Activated CD8-positive, alpha-beta memory T cell treated with anti-CD3 and anti-CD28 coated beads, Interleukin-2, amount 50 U/mL, for 4 hours (primary cell): Measurements from ENCODE around the gene PAK2.
"Not testable (repeated sequence)": the region's sequence is repeated elsewhere in the genome, so short reads cannot be mapped to it uniquely, and the experiment has no call there.

Experiments used
- DNase-seq: peaks from one replicate; pipeline ENCODE4 v3.0.0-alpha.2; 2020

PAK2 gene

GRCh38 chr3:196737655-196738054 is 2.0 kb upstream of the PAK2 start:
- no peak for DNase-seq

DNA sequence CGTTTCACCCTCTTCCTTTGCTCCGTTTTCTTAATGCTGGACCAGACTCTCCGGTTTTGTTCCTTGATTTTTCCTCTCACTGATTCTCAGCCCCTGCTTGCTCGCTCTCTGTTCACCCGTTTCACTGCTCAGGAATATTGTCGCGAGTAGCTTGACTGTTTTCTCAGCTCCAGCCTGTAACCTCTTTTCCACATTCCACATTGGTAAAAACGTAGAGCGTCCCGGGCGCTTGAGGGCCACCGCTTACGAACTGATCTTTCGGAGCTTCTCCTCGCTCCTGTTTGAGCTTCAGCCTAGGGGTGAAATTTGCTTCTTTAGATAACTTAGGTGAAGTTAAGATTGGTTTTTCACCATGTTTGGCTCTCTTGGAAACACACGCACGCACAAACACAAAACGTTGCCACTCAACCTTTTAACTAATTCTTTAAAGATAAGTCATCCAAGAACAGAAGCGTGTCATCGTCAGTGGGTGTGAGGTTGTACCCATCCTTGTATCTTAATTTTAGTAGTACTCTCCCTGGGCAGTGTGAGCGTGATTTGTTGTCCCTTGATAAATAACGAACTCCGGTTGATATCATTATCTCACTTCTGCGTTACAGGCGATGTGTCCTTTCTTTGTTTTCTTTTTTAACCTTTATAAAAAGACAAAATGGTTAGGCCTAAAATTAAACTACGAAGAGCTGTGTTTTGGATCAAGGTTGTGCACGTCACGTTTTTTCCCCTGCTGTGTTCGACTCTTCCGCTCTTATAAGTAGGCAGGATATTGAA is 1.0 kb downstream of the PAK2 start:
- peak; percentile 42 for DNase-seq

- DNase-seq, result no peak
These were observed 1.7 kb downstream of the PAK2 start for GRCh38 chr3:196741249-196741889.

- not testable (repeated sequence) for DNase-seq
These were observed 3.9 kb downstream of the PAK2 start for GRCh38 chr3:196743569-196743968.

DNA sequence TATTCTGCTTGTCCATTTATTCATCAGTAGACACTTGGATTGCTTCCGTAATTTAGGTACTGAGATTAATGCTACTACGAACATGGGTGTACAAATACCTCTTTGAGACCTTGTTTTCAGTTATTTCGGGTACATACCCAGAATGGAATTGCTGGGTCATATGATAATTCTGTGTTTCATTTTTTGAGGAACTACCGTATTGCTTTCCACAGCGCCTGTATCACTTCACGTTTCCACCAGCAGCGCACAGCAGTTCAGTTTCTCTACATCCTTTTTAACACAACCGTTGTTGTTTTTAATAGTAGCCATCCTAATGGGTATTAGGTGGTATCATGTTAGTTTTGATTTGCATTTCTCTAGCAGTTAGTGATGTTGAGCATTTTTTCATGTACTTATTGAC is 9.5 kb downstream of the PAK2 start:
- no peak for DNase-seq

- DNase-seq, result no peak
These were observed 13.5 kb downstream of the PAK2 start for GRCh38 chr3:196753201-196753600.

DNA sequence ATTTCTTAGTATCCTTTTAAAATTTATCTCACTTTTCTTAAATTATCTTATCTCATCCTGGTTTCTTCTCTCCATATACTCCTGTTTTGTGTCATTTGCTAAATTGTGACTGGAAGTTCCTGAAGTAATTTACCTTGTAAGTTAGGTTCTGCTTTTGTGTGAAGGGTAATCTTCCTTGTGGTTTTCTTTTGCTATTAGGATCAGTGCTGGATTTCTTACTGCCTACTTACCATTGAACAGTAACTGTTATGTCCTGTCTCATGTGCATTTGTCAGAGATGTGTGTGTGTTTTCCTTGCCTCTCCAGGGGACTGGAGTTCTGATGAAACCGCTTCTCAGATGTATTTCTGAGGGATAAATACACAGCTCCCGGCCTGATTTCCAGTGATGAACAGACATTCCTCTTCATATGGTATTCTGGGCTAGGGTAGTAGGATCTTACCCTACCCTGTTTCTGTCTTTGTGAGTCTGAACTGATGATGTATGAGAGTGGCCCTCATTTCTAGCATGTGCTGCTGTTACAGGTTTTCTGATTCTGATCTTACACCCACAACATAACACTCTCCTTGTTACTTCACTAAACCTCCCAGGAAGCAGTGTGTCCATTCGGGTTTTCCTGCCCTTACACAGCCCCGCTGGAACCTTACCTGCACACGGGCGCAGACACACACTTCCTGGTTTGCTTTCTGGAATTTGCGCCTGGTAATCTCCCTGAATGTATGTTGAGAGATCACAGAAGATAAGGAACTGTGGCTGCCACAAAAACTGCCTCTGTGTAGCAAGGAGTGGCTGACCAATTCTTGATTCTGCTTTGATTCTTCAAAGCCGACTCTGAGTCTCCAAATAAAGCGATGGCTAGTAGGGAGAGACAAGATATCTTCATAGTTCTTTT is 14.7 kb downstream of the PAK2 start:
- DNase-seq, result no peak

- DNase-seq, result no peak
These were observed 17.1 kb downstream of the PAK2 start for GRCh38 chr3:196756732-196757131.

DNA sequence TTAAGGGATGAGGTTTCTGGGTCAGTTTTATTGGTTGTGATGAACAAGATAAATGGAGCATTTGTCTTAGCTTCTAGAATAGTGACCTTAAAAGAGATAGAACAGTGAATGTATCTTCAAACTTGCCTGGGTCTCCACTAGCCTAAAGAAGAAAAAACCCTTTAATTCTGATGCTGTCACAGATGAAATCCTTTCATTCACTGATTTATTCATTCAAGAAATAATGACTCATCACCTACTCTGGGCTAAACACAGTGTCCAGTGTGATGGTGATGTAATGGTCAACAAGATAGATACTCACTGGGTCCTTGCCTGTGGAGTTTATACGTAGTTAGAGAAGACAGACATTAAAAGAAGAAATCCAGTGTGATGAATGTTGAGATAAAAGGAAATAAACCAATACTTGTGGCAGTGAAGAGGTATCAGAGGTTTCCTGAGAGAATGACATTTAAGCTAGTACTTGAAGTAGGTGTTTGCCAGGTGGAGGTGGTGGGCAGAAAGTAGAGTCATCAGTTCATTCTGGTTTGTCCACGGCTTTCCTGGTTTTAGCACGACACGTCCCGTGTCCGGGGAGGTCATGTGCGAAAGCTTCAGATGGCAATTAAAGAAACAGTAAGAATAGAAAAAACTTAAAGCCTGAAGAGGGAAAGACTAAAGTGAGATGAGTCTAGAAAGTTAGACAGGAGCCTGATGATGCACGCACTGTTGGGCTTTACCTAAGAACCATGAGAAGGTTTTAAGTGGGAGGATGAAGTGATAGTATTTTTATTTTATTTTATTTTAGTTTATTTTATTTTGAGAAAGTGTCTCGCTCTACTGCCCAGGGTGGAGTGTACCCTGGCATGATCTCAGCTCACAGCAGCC is 18.5 kb downstream of the PAK2 start:
- DNase-seq, result no peak

DNA sequence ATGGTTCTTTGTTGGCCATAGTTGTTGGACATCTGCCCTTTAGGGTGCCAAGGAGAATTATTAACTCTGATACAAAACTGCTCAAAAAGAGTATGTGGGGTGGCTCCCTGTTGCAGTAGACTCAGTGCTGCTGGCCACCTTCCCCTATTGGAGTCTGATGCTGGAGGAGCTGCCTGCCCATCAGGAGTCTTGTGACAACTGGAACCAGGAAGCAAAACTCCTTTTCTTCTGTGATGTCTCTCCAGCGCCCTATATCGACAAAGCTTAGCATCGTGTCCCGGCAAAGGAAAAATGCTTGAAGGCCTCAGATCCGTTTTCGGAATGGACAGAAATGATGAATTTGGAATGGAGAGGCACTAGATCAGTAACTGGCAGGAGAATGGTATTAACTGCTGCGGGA is 23.5 kb downstream of the PAK2 start:
- no peak for DNase-seq

DNA sequence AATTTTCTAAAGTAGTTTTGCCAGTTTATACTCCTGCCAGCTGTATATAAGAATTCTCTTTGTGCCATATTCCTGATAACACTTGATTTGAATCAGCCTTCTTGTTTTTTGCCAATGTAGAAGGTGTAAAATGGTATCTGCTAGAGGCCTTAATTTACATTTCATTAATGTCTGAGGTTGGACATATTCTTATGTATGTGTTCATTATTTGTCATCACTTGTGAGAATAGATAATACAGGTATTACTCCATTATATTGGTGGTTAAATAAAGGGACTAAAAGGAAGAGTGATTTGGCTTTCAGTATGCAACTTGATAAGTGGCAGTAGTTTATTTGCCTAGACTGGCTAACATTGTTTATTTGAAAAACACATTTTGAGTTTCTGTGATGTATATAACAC is 25.8 kb downstream of the PAK2 start:
- no peak for DNase-seq

- no peak for DNase-seq
These were observed 31.4 kb downstream of the PAK2 start for GRCh38 chr3:196771067-196771466.

DNA sequence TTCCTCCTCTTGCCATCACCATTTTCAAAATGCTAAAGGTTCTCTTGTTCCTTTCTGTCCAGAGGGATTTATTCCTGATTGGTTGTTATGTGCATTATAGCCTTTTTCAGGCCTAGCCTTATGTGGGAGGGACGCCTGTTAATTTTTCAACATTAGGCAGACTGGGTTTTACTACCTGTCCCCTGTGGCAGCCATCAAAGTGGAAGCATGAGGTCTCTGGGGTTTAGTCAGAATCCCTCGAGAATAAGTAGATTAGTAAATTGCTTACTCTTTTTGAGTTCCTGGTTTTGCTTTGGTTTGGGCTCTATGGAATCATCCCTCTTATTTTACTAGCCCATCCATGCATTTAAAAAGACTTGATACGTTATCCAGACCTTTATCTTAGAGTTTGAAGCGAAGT is 32.4 kb downstream of the PAK2 start:
- DNase-seq, result no peak

DNA sequence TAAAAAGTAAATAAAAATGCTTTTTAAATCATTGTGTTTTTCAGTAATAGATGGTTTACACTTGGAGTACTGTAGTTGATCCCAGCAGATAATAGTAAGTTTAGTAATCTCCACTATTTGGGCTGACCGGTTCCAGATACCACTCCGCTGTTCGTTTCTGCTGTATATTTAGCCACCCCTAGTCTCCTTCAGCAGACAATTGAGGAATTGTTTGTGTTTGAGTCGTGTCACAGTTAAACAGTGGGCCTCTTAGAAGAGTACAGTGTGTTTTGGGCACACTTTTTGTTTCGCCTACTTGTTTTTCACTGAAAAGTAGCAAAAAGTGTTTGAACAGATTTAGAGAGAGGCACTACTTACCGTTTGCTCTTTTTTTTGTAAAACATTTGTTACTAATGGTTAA is 33.2 kb downstream of the PAK2 start:
- no peak for DNase-seq

- DNase-seq, result no peak
These were observed 34.6 kb downstream of the PAK2 start for GRCh38 chr3:196774191-196774820.

DNA sequence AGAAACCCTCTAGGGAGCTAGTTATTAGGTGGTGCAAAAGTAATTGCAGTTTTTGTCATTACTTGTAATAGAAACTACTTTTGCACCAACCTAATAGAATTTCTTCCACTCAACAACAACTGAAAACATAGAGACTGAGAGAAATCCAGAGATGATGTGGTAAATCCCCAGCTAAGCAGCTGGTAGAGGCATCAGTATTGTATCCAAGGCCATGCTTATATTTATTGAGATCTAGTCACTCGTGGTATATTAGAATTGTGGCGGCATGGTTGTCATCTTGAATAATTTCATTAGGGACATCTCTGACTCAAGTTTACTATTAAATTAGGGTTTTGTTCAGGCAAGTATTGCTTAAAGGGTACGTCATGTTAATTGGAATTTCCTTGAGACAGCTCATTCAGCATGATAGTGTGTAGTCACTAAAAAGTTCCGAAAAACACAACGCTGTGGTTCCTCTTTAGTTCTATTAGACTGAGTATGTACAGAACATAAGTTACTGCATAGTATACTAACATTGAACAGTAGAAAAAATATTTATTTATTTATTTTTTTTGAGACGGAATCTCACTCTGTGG is 35.3 kb downstream of the PAK2 start:
- no peak for DNase-seq

DNA sequence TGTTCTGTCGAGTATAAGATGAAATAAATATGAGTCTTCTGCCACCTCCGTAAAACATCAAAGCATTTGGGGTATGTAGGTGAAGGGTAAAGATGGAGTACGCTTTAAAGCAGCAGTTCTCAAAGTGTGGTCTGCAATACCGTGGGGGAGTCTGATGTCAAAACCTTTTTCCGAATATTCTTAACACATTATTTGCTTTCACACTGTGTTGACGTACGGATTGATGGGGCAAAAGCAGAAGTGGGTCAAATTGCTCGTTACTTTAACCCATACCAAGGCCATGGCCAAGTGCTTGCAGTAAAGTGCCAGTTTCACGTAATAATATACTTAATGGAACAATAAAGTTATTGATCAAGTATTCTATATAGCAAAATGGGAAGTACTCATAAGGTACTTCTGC is 36.3 kb downstream of the PAK2 start:
- no peak for DNase-seq

DNA sequence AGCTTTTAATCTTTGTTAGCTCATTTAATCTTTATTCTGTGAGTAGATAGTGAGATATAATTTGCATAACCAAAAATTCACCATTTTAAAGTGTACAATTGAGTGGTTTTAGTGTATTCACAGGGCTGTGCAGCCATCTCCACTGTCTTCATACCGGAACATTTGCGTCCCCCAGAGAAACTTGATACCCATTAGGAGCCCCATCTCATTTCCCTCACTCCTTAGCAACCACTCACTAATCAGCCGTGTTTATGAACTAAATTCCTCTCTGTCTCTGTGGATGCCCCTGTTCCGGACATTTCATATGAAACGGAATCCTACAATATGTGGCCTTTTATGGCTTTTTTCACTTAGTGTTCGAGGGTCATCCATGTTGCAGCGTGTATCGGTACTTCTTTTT is 38.2 kb downstream of the PAK2 start:
- DNase-seq, result no peak

- DNase-seq, result no peak
These were observed 39.1 kb downstream of the PAK2 start for GRCh38 chr3:196778755-196779154.

DNA sequence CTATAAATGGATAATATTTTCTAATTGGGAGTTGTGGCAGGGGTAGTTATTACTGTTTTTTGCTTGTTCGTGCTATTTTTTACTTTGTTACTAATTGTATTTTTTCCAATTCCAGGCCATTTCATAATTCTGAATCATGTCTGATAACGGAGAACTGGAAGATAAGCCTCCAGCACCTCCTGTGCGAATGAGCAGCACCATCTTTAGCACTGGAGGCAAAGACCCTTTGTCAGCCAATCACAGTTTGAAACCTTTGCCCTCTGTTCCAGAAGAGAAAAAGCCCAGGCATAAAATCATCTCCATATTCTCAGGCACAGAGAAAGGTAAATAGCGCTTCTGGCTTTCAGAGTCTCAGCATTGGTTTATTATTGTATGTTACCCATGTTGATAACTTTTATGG is 42.9 kb downstream of the PAK2 start:
- DNase-seq, result no peak

- DNase-seq, result no peak
These were observed 48.9 kb downstream of the PAK2 start for GRCh38 chr3:196788528-196788927.

GRCh38 chr3:196789885-196790359 is 50.3 kb downstream of the PAK2 start:
- no peak for DNase-seq
